Body of pancreas (tissue), 4 donors: ENCODE results near the gene MATN1.

Experiments used
- CTCF ChIP-seq, 7 experiments: fragments of 450-650 bp in 4 of 7; fragments of 200-600 bp in 3 of 7; sonication (generic) in 3 of 7; IDR thresholded peaks; one replicate each; pipeline ENCODE4 v1.5.1; 2016 to 2019; ENCODE audit warnings: antibody characterized with exemption in 7 of 7
- POLR2A ChIP-seq, 3 donors: fragments of 450-650 bp; IDR thresholded peaks; one replicate each; pipeline ENCODE4 v1.6.1; 2016; ENCODE audit warnings: antibody characterized with exemption in 3 of 3, mild to moderate bottlenecking in 2 of 3

GRCh38 chr1:30734106-30734505 is 10.7 kb upstream of the MATN1 start:
- no peak for TF ChIP-seq POLR2A (IDR thresholded peaks at IDR 0.05)
- TF ChIP-seq CTCF (IDR thresholded peaks at IDR 0.05), result no peak
